ENCODE measurements around the gene GAS7.

DNA sequence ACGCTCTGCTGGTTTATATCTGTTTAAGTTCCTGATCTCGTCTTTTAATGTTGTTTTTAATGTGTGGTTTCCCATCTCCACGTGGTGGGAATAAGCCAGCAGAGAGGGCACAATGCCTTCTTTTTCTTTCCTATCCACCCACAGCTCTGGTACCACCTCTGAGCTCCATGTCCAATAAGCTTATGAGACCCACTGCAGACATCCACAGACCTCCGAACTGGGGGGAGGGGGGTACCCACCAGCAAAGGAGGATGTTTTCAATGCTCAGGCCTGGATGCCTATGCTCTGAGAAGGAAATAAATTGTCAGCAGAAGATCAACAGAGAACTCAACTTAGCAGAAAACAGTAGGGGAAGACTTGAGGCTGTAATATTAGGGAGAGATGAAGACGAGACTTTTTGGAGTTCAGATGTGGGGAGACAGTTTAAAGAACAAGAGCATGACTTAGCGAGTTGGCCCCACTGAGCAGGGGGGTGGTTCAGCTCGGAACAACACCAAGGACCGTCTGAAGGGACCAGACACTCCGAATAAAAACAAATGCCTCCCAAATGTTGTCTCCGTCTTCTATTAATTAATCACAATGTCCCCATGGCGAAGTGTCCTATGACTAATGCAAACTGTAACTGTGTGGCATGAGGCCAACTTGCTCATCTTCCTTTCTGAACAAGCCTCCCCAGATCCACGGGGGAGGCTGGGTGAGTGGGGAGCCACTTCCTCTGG lies 62.7 kb downstream of the GAS7 start:
- no peak for TF ChIP-seq CTCF (conservative IDR thresholded peaks at IDR 0.05 in 1 of 2, IDR thresholded peaks at IDR 0.05 in 1 of 2; ENCODE audit: extremely low read depth in 1 of 2, insufficient read depth in 1 of 2, low read depth in 1 of 2, low read length in 2 of 2)
- no peak for TF ChIP-seq EZH2 (IDR thresholded peaks at IDR 0.05; ENCODE audit: borderline replicate concordance, low read length)
